Smooth muscle cell (in vitro differentiated cells): ENCODE data around the gene MTF1. TPM values are rescaled to one million over a fixed set of nuclear protein-coding genes. Genes with fewer than 3 reads are reported as not detected.

ENCODE experiments used
- DNase-seq: peaks from one replicate; lab custom pipeline; 2025; ENCODE audit not compliant: unreplicated experiment; lab: John Stamatoyannopoulos, UW
- H2AFZ ChIP-seq: fragments of 200-600 bp; sonication (generic); 2 replicates; pipeline ENCODE4 v1.6.0; 2016; ENCODE audit warnings: antibody characterized with exemption, low read depth, mild to moderate bottlenecking
- H3F3A ChIP-seq: fragments of 200-600 bp; sonication (generic); 2 replicates; pipeline ENCODE4 v1.6.0; 2017; ENCODE audit warnings: antibody characterized with exemption, low read depth
- H3K27ac ChIP-seq: fragments of 200-600 bp; sonication (generic); 2 replicates; pipeline ENCODE4 v1.5.1; 2016; ENCODE audit warnings: low read depth, mild to moderate bottlenecking
- H3K27me3 ChIP-seq: fragments of 200-600 bp; sonication (generic); 2 replicates; pipeline ENCODE4 v1.6.1; 2016; ENCODE audit warnings: low read depth, mild to moderate bottlenecking
- H3K36me3 ChIP-seq: fragments of 200-600 bp; sonication (generic); 2 replicates; pipeline ENCODE4 v1.5.1; 2016; ENCODE audit warnings: low read depth
- H3K4me1 ChIP-seq: fragments of 200-600 bp; sonication (generic); 2 replicates; pipeline ENCODE4 v1.5.1; 2016; ENCODE audit warnings: low read depth
- H3K4me2 ChIP-seq: fragments of 200-600 bp; sonication (generic); 2 replicates; pipeline ENCODE4 v1.6.0; 2016; ENCODE audit warnings: mild to moderate bottlenecking
- H3K4me3 ChIP-seq: fragments of 200-600 bp; sonication (generic); 2 replicates; pipeline ENCODE4 v1.5.1; 2016; ENCODE audit warnings: mild to moderate bottlenecking
- H3K79me2 ChIP-seq: fragments of 200-600 bp; sonication (generic); 2 replicates; pipeline ENCODE4 v1.6.0; 2016; ENCODE audit warnings: low read depth, mild to moderate bottlenecking
- H3K9ac ChIP-seq: fragments of 200-600 bp; sonication (generic); 2 replicates; pipeline ENCODE4 v1.6.0; 2016; ENCODE audit warnings: low read depth
- H3K9me3 ChIP-seq: fragments of 200-600 bp; sonication (generic); replicated peaks from 2 replicates; pipeline ENCODE4 v1.5.1; 2016; ENCODE audit warnings: low read depth
- H4K20me1 ChIP-seq: fragments of 200-600 bp; sonication (generic); 2 replicates; pipeline ENCODE4 v1.6.0; 2016; ENCODE audit warnings: low read depth
- WGBS: methylation state at CpG from one replicate; pipeline ENCODE4 v1.1.7; 2016; ENCODE audit warnings: low lambda C conversion rate; 5-methylcytosine and 5-hydroxymethylcytosine counted together
- polyA plus RNA-seq: library from polyadenylated mRNA; unstranded; fragments of >200 nt; fragmentation: Nextera tagmentation; extraction: Ambion mirVana; gene quantifications from 2 replicates; pipeline ENCODE4 v1.2.1, GENCODE V29; 2016
- total RNA-seq: library from RNA; depleted of rRNA; stranded (reverse); fragments of >200 nt; gene quantifications from 2 replicates; pipeline ENCODE4 v1.2.3, GENCODE V29; 2014
- TF ChIP-seq, protein P1 (sequence below): fragments of 200-600 bp; sonication (generic); IDR thresholded peaks from 2 replicates; pipeline ENCODE4 v1.5.1; 2017; ENCODE audit warnings: borderline replicate concordance, mild to moderate bottlenecking, antibody characterized with exemption; ENCODE audit not compliant: insufficient read depth, poor library complexity, severe bottlenecking

Gene MTF1
- total and polyA plus RNA-seq, 2 experiments from 2014 or later: 6.8 to 25.9 TPM

GRCh38 chr1:37888022-37888700 is 28.8 kb upstream of the MTF1 start:
- Histone ChIP-seq H3K36me3 (peaks cover 33% of the 10 kb centered on the region), H3F3A (no peaks in the 10 kb centered on the region), H3K27me3 (no peaks in the 10 kb centered on the region), H3K79me2 (no peaks in the 10 kb centered on the region), H3K9me3 (no peaks in the 10 kb centered on the region), H3K4me1 (no peaks in the 10 kb centered on the region), H3K4me2 (no peak overlapping the region), H3K27ac (no peak overlapping the region), H4K20me1 (no peaks in the 10 kb centered on the region), H3K9ac (no peak overlapping the region), H2AFZ (no peak overlapping the region), H3K4me3 (no peak overlapping the region)
- 91% methylated on average over 6 of the region's 6 CpGs for WGBS
- no peak for DNase-seq
- TF ChIP-seq, protein P1, sequence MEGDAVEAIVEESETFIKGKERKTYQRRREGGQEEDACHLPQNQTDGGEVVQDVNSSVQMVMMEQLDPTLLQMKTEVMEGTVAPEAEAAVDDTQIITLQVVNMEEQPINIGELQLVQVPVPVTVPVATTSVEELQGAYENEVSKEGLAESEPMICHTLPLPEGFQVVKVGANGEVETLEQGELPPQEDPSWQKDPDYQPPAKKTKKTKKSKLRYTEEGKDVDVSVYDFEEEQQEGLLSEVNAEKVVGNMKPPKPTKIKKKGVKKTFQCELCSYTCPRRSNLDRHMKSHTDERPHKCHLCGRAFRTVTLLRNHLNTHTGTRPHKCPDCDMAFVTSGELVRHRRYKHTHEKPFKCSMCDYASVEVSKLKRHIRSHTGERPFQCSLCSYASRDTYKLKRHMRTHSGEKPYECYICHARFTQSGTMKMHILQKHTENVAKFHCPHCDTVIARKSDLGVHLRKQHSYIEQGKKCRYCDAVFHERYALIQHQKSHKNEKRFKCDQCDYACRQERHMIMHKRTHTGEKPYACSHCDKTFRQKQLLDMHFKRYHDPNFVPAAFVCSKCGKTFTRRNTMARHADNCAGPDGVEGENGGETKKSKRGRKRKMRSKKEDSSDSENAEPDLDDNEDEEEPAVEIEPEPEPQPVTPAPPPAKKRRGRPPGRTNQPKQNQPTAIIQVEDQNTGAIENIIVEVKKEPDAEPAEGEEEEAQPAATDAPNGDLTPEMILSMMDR: no peak

DNA sequence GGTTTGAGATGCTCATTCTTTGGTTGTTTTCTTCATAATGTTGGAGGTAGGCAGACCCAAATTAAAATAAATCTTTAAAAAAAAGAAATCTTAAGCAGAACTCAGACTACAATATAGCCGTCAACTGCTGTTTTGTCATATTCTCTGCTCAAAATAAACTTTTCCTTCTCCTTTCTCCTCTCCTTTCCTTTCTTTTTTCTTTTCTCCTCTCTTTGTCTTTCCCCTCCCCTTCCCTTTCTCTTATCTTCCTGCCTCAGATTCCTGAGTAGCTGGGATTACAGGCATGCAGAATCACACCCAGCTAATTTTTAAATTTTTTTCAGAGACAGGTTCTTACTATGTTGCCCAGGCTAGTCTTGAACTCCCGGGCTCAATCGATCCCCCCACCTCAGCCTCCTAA is 24.8 kb upstream of the MTF1 start:
- Histone ChIP-seq H4K20me1 (no peaks in the 10 kb centered on the region), H3K36me3 (peaks cover 40% of the 10 kb centered on the region), H3K4me3 (no peak overlapping the region), H2AFZ (no peak overlapping the region), H3K4me1 (no peaks in the 10 kb centered on the region), H3F3A (no peaks in the 10 kb centered on the region), H3K9ac (no peak overlapping the region), H3K4me2 (no peak overlapping the region), H3K27me3 (no peaks in the 10 kb centered on the region), H3K79me2 (no peaks in the 10 kb centered on the region), H3K27ac (no peak overlapping the region), H3K9me3 (no peaks in the 10 kb centered on the region)
- no peak for DNase-seq
- 98% methylated on average over 3 of the region's 3 CpGs for WGBS
- TF ChIP-seq, protein P1: no peak

- no peaks in the 10 kb centered on the region for H3K4me1 ChIP-seq
- H3K4me3 ChIP-seq: no peak overlapping the region
- H3K79me2 ChIP-seq: no peaks in the 10 kb centered on the region
- no peaks in the 10 kb centered on the region for H4K20me1 ChIP-seq
- no peak overlapping the region for H3K9ac ChIP-seq
- TF ChIP-seq, protein P1: no peak
- H3K36me3 ChIP-seq: peaks cover 36% of the 10 kb centered on the region
- H2AFZ ChIP-seq: no peak overlapping the region
- no peak overlapping the region for H3K27ac ChIP-seq
- DNase-seq: no peak
- no peaks in the 10 kb centered on the region for H3K27me3 ChIP-seq
- no peak overlapping the region for H3K4me2 ChIP-seq
- no peaks in the 10 kb centered on the region for H3K9me3 ChIP-seq
- H3F3A ChIP-seq: no peaks in the 10 kb centered on the region
- WGBS: 73% methylated on average over 5 of the region's 5 CpGs
Measured at GRCh38 chr1:37883671-37884070, 24.3 kb upstream of the MTF1 start.

- no peaks in the 10 kb centered on the region for H3K79me2 ChIP-seq
- H3K27ac ChIP-seq: no peak overlapping the region
- no peaks in the 10 kb centered on the region for H3K27me3 ChIP-seq
- H3K4me2 ChIP-seq: no peak overlapping the region
- no peak overlapping the region for H3K9ac ChIP-seq
- TF ChIP-seq, protein P1: no peak
- no peaks in the 10 kb centered on the region for H3F3A ChIP-seq
- no peaks in the 10 kb centered on the region for H4K20me1 ChIP-seq
- no peak overlapping the region for H3K4me3 ChIP-seq
- H3K9me3 ChIP-seq: no peaks in the 10 kb centered on the region
- peaks cover 15% of the 10 kb centered on the region for H3K36me3 ChIP-seq
- WGBS: 98% methylated on average over 4 of the region's 4 CpGs
- no peaks in the 10 kb centered on the region for H3K4me1 ChIP-seq
- no peak overlapping the region for H2AFZ ChIP-seq
- DNase-seq: no peak
Measured at GRCh38 chr1:37879865-37880264, 20.5 kb upstream of the MTF1 start.
